ENCODE data around the gene HNRNPF.
A peak's percentile ranks its signal among the peaks of the same experiment; 100 is the strongest.

HNRNPF gene

GRCh38 chr10:43444897-43445466, 36.0 kb upstream of the HNRNPF start:
- Histone ChIP-seq H3K9me2 (replicated peaks; ENCODE audit: insufficient read depth, low read length) (no peaks in the 10 kb centered on the region), H3K36me3 (replicated peaks; ENCODE audit: insufficient read depth, low read length) (no peaks in the 10 kb centered on the region), H3K27ac (ENCODE audit: low read length) (peak overlapping the region; percentile 30; the same call in 1 of the 2 replicates), H4K20me1 (ENCODE audit: insufficient read depth, low read length) (no peaks in the 10 kb centered on the region), H3K79me2 (ENCODE audit: low read length) (peaks cover 11% of the 10 kb centered on the region; the same call in 1 of the 2 replicates), H3K4me1 (ENCODE audit: low read length) (peaks cover 7% of the 10 kb centered on the region), H2AFZ (ENCODE audit: low read length) (peak overlapping the region; percentile 9; the same call in 1 of the 2 replicates), H3K27me3 (replicated peaks; ENCODE audit: insufficient read depth, low read length) (no peaks in the 10 kb centered on the region), H3F3A (ENCODE audit: insufficient read depth, low read length) (peaks cover 9% of the 10 kb centered on the region), H3K9me3 (replicated peaks; ENCODE audit: insufficient read depth, low read length) (no peaks in the 10 kb centered on the region), H3K4me3 (ENCODE audit: low read length) (peak overlapping the region; percentile 27; the same call in 1 of the 2 replicates), H3K9ac (ENCODE audit: low read length) (peak overlapping the region; percentile 26; the same call in 1 of the 2 replicates), H3K4me2 (ENCODE audit: low read depth, low read length) (peak overlapping the region; percentile 55; the same call in 1 of the 2 replicates)
- TF ChIP-seq CTCF (IDR thresholded peaks at IDR 0.05; ENCODE audit: low read length) (no peak), EZH2 (optimal IDR thresholded peaks at IDR 0.05; ENCODE audit: low read depth, low read length) (no peak), EZH2phosphoT487 (IDR thresholded peaks at IDR 0.05; ENCODE audit: low read length) (no peak)
- no peak for DNase-seq

- H3K4me3 ChIP-seq (ENCODE audit: low read length), result peak overlapping the region; percentile 27
- no peak for TF ChIP-seq EZH2 (optimal IDR thresholded peaks at IDR 0.05; ENCODE audit: low read depth, low read length)
- TF ChIP-seq EZH2phosphoT487 (IDR thresholded peaks at IDR 0.05; ENCODE audit: low read length), result no peak
- TF ChIP-seq CTCF (IDR thresholded peaks at IDR 0.05; ENCODE audit: low read length), result no peak
- DNase-seq, result no peak
- H3K9me3 ChIP-seq (replicated peaks; ENCODE audit: insufficient read depth, low read length), result no peaks in the 10 kb centered on the region
- no peaks in the 10 kb centered on the region for H3K27me3 ChIP-seq (replicated peaks; ENCODE audit: insufficient read depth, low read length)
- H3K27ac ChIP-seq (ENCODE audit: low read length), result peak overlapping the region; percentile 30; the same call in 1 of the 2 replicates
- H3K79me2 ChIP-seq (ENCODE audit: low read length), result peaks cover 11% of the 10 kb centered on the region; the same call in 1 of the 2 replicates
- peaks cover 7% of the 10 kb centered on the region for H3K4me1 ChIP-seq (ENCODE audit: low read length)
- H3K36me3 ChIP-seq (replicated peaks; ENCODE audit: insufficient read depth, low read length), result no peaks in the 10 kb centered on the region
- peak overlapping the region; percentile 26; the same call in 1 of the 2 replicates for H3K9ac ChIP-seq (ENCODE audit: low read length)
- H3F3A ChIP-seq (ENCODE audit: insufficient read depth, low read length), result peaks cover 6% of the 10 kb centered on the region
- H3K4me2 ChIP-seq (ENCODE audit: low read depth, low read length), result peak overlapping the region; percentile 55
- peak overlapping the region; percentile 9 for H2AFZ ChIP-seq (ENCODE audit: low read length)
- no peaks in the 10 kb centered on the region for H3K9me2 ChIP-seq (replicated peaks; ENCODE audit: insufficient read depth, low read length)
- H4K20me1 ChIP-seq (ENCODE audit: insufficient read depth, low read length), result no peaks in the 10 kb centered on the region
Observed at GRCh38 chr10:43444323-43444722, 35.3 kb upstream of the HNRNPF start.

- Histone ChIP-seq H3K27me3 (replicated peaks; ENCODE audit: insufficient read depth, low read length) (no peaks in the 10 kb centered on the region), H3K27ac (ENCODE audit: low read length) (peak overlapping the region; percentile 45; the same call in 1 of the 2 replicates), H3K9ac (ENCODE audit: low read length) (no peak overlapping the region), H3K4me2 (ENCODE audit: low read depth, low read length) (no peak overlapping the region), H4K20me1 (ENCODE audit: insufficient read depth, low read length) (no peaks in the 10 kb centered on the region), H3K9me2 (replicated peaks; ENCODE audit: insufficient read depth, low read length) (no peaks in the 10 kb centered on the region), H3K9me3 (replicated peaks; ENCODE audit: insufficient read depth, low read length) (no peaks in the 10 kb centered on the region), H3K4me3 (ENCODE audit: low read length) (no peak overlapping the region), H3K36me3 (replicated peaks; ENCODE audit: insufficient read depth, low read length) (no peaks in the 10 kb centered on the region), H2AFZ (ENCODE audit: low read length) (no peak overlapping the region), H3K4me1 (ENCODE audit: low read length) (peaks cover 7% of the 10 kb centered on the region), H3F3A (ENCODE audit: insufficient read depth, low read length) (peaks cover 6% of the 10 kb centered on the region), H3K79me2 (ENCODE audit: low read length) (peaks cover 24% of the 10 kb centered on the region)
- TF ChIP-seq EZH2 (optimal IDR thresholded peaks at IDR 0.05; ENCODE audit: low read depth, low read length) (no peak), CTCF (IDR thresholded peaks at IDR 0.05; ENCODE audit: low read length) (no peak), EZH2phosphoT487 (IDR thresholded peaks at IDR 0.05; ENCODE audit: low read length) (no peak)
- DNase-seq, result no peak
Observed at GRCh38 chr10:43440463-43441134, 31.6 kb upstream of the HNRNPF start.
